ENCODE data around the gene RASD1. TPM values are rescaled to one million over a fixed set of nuclear protein-coding genes. Genes with fewer than 3 reads are reported as not detected.

The RASD1 gene
- total RNA-seq (2022; extraction: Qiagen RNA extraction; ENCODE audit: low read depth), result 1.2 to 1.9 TPM (median 1.7 TPM) in 5 replicates

GRCh38 chr17:17496189-17497064 is at the start of gene RASD1:
TSS of gene RASD1 (minus strand) at chr17:17496395. CDS start at chr17:17496181, 214 bp downstream.

DNA sequence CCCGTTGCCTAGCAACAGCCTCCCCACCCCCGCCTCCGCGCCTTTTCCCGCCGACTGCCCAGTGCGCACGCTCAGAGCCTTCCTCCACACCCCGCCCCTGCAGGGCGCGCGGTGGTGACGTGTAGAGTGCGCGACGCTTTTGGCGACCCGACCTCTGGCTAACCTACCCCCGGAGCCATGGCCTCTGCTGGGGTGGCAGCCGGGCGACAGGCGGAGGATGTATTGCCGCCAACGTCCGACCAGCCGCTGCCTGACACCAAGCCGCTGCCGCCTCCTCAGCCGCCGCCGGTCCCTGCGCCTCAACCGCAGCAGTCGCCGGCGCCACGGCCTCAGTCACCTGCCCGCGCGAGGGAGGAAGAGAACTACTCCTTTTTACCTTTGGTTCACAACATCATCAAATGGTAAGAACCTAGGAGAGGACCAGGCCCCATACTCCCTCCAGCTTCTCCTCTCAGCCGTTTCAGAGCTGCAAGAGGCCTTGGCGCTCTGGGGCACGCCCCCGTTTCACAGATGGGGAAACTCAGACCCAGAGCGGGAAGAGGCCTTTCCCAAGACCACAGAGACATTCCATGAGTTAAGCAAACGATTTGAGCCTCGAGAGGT is 19.2 kb downstream of the RASD1 start, which contains the start of gene MED9:
TSS of gene MED9 (plus strand) at position 136 of the 603 bp plus-strand sequence. CDS start at position 178, 42 bp downstream.

Other genes with a start within 250 kb of the RASD1 start
- gene COPS3, start 215.1 kb downstream of the RASD1 start, total RNA-seq (2022; extraction: Qiagen RNA extraction; ENCODE audit: low read depth), result 144 to 156 TPM (median 151 TPM) in 5 replicates
- gene NT5M, start 193.0 kb downstream of the RASD1 start, total RNA-seq (2022; extraction: Qiagen RNA extraction; ENCODE audit: low read depth), result 7.6 to 12.0 TPM (median 10.2 TPM) in 5 replicates
- gene MED9, start 19.4 kb downstream of the RASD1 start, total RNA-seq (2022; extraction: Qiagen RNA extraction; ENCODE audit: low read depth), result 17.3 to 19.8 TPM (median 19.4 TPM) in 5 replicates
- gene PEMT, start 95.3 kb upstream of the RASD1 start, total RNA-seq (2022; extraction: Qiagen RNA extraction; ENCODE audit: low read depth), result 53.2 to 68.2 TPM (median 66.8 TPM) in 5 replicates
- 36.0 to 43.7 TPM (median 37.9 TPM) in 5 replicates for gene RAI1, start 185.1 kb upstream of the RASD1 start, total RNA-seq (2022; extraction: Qiagen RNA extraction; ENCODE audit: low read depth)